TTC549 (cell line): ENCODE data around the gene ASXL1.

Source experiments
- FAIRE-seq: peaks from 2 replicates; lab custom pipeline; 2012; peaks lifted over from hg19 to GRCh38; lab: Jason Lieb, UNC

The ASXL1 gene

GRCh38 chr20:32466739-32467505 is 108.8 kb downstream of the ASXL1 start:
- FAIRE-seq: no peak

- no peak for FAIRE-seq
These were observed 109.6 kb downstream of the ASXL1 start for GRCh38 chr20:32467506-32468312.

GRCh38 chr20:32468313-32468640 is 110.1 kb downstream of the ASXL1 start:
- FAIRE-seq: no peak

GRCh38 chr20:32468860-32469259 is 110.7 kb downstream of the ASXL1 start:
- no peak for FAIRE-seq

- FAIRE-seq: no peak
These were observed 112.1 kb downstream of the ASXL1 start for GRCh38 chr20:32470025-32470861.

- FAIRE-seq: no peak
These were observed 112.8 kb downstream of the ASXL1 start for GRCh38 chr20:32470940-32471339.

- FAIRE-seq: no peak
These were observed 114.6 kb downstream of the ASXL1 start for GRCh38 chr20:32472581-32473207.

GRCh38 chr20:32473231-32474008 is 115.3 kb downstream of the ASXL1 start:
- FAIRE-seq: no peak

GRCh38 chr20:32474009-32474716 is 116.0 kb downstream of the ASXL1 start:
- FAIRE-seq: no peak

GRCh38 chr20:32474717-32474966 is 116.5 kb downstream of the ASXL1 start:
- FAIRE-seq: no peak

- no peak for FAIRE-seq
These were observed 117.1 kb downstream of the ASXL1 start for GRCh38 chr20:32474967-32475811.

- no peak for FAIRE-seq
These were observed 118.8 kb downstream of the ASXL1 start for GRCh38 chr20:32476684-32477593.

- FAIRE-seq: no peak
These were observed 119.7 kb downstream of the ASXL1 start for GRCh38 chr20:32477594-32478512.

- no peak for FAIRE-seq
These were observed 120.4 kb downstream of the ASXL1 start for GRCh38 chr20:32478576-32478975.

- FAIRE-seq: no peak
These were observed 120.9 kb downstream of the ASXL1 start for GRCh38 chr20:32479012-32479411.

- FAIRE-seq: no peak
These were observed 121.6 kb downstream of the ASXL1 start for GRCh38 chr20:32479697-32480171.

GRCh38 chr20:32480371-32481241 is 122.5 kb downstream of the ASXL1 start:
- no peak for FAIRE-seq
